Inflammatory macrophage treated with lipopolysaccharide for 1 hour (primary cell): ENCODE measurements around the gene GAGE13.
"Not testable (repeated sequence)": the region's sequence is repeated elsewhere in the genome, so short reads cannot be mapped to it uniquely, and the experiment has no call there.

Experiments used
- DNase-seq, 2 donors: peaks; one replicate each; pipeline ENCODE4 v3.0.0-alpha.2; 2020 to 2022

Gene GAGE13

GRCh38 chrX:49331841-49332240 lies 459 bp downstream of the GAGE13 start:
- not testable (repeated sequence) for DNase-seq

GRCh38 chrX:49341449-49341848 lies 10.1 kb downstream of the GAGE13 start:
- DNase-seq, result not testable (repeated sequence)

DNA sequence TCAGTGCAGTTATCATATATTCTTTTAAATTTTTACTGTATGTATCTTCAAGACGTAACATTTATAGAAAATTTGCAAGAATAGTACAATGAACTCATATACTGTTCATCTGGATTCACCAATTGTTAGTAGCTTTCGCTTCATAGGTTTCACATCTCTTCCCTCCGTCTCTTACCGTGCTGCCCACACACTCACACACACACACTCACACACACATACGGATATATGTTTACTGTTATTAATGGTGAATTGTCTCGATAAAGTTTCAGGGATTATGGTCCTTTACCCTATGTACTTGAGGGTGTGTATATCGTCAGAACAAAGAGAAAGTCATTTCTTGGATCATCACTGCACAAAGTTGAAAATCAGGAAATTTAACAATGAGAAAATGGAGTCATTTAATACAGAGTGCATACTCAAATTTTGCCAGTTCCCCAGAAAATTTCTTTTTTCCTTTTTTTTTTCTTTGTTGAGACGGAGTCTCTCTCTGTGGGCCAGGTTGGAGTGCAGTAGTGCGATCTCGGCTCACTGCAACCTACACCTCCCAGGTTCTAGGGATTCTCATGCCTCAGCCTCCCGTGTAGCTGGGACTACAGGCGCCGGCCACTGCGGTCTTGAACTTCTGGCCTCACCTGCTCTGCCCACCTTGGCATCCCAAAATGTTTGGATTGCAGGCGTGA lies 13.3 kb downstream of the GAGE13 start:
- DNase-seq, result not testable (repeated sequence)

GRCh38 chrX:49345402-49345801 lies 14.0 kb downstream of the GAGE13 start:
- not testable (repeated sequence) for DNase-seq

DNA sequence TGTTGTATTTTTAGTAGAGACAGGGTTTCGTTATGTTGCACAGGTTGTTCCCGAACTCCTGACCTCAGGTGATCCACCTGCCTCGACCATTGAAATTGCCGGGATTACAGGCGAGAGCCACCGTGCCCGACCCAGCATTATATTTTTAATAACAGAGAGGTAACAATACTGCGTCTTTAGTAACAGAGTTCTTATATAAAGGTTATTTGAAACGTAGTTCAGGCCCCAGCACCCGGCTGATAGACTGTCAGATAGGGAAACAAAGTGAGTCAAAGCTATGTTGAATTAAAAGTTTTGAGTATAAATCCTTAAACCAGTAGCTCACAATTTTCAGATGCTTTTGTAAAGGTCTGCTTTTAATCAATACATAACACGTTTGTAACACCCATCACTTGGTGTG lies 14.8 kb downstream of the GAGE13 start:
- DNase-seq, result not testable (repeated sequence)
